ENCODE results near the gene DEUP1. TPM values are rescaled to one million over a fixed set of nuclear protein-coding genes. Genes with fewer than 3 reads are reported as not detected.

The DEUP1 gene
- total RNA-seq, 1 donor from 2014 or later = not detected

- no peak for DNase-seq (ENCODE audit: low read depth, low spot score)
Observed at GRCh38 chr11:93477684-93478234, 147.2 kb downstream of the DEUP1 start.

GRCh38 chr11:93478841-93479240 is 148.3 kb downstream of the DEUP1 start:
- DNase-seq (ENCODE audit: low read depth, low spot score) = no peak

GRCh38 chr11:93480256-93480655 is 149.7 kb downstream of the DEUP1 start:
- DNase-seq (ENCODE audit: low read depth, low spot score) = no peak

- DNase-seq (ENCODE audit: low read depth, low spot score) = no peak
Observed at GRCh38 chr11:93480756-93481155, 150.2 kb downstream of the DEUP1 start.

- no peak for DNase-seq (ENCODE audit: low read depth, low spot score)
Observed at GRCh38 chr11:93481279-93481678, 150.7 kb downstream of the DEUP1 start.

GRCh38 chr11:93481696-93482095 is 151.2 kb downstream of the DEUP1 start:
- DNase-seq (ENCODE audit: low read depth, low spot score) = no peak

- DNase-seq (ENCODE audit: low read depth, low spot score) = no peak
Observed at GRCh38 chr11:93482556-93482955, 152.0 kb downstream of the DEUP1 start.

- DNase-seq (ENCODE audit: low read depth, low spot score) = no peak
Observed at GRCh38 chr11:93484716-93485115, 154.2 kb downstream of the DEUP1 start.

GRCh38 chr11:93485983-93486382 is 155.4 kb downstream of the DEUP1 start:
- DNase-seq (ENCODE audit: low read depth, low spot score) = no peak

- no peak for DNase-seq (ENCODE audit: low read depth, low spot score)
Observed at GRCh38 chr11:93487032-93487483, 156.5 kb downstream of the DEUP1 start.

Other genes starting within 250 kb of the DEUP1 start
- 5.4 and 9.4 TPM in 2 replicates for gene SLC36A4, start 132.8 kb upstream of the DEUP1 start, total RNA-seq
- gene SMCO4, start 212.6 kb downstream of the DEUP1 start, total RNA-seq = 9.0 and 10.1 TPM in 2 replicates

All from pulmonary artery endothelial cell (primary cell).